Stimulated activated CD4-positive, alpha-beta T cell treated with anti-CD3 and anti-CD28 coated beads, Interleukin-12 subunit alpha, Interleukin-12 subunit beta, amount 100 ng/mL, for 4 hours (primary cell): Measurements from ENCODE around the gene SNAP91.
A peak's percentile ranks its signal among the peaks of the same experiment; 100 is the strongest.

Experiments
- DNase-seq: peaks from one replicate; pipeline ENCODE4 v3.0.0-alpha.2; 2020

Gene SNAP91

GRCh38 chr6:83536647-83537589, 172.0 kb downstream of the SNAP91 start:
- no peak for DNase-seq

DNA sequence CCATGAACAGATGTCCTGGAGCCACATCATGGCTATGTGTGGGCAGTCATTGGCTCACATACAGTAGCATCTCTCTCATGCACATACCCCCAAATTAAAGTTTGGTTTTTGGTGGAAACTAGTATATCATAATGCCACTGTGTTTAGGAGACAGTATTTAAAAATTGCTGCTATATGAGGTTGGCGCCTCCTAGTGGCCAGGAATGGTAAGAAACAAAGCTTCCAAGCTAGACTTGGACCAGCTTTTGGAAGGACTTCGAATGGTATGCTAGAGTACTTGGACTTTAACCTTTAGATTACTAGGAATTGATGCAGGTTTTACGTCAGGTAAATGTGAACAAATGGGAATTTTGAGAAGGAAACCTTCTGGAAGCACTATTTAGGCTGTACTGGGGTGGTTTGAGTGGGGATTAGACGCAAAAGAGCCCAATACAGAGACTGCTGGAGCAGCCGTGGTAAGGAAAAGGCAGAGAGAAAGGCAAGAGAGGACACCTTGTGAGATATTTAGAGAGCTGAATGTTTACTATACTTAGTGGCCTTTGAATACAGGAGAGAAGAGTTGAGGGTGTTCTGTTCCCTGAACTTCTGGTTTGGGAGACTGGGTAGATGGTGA, 172.8 kb downstream of the SNAP91 start:
- peak; percentile 42 for DNase-seq

GRCh38 chr6:83518816-83519480, 190.0 kb downstream of the SNAP91 start:
- DNase-seq: no peak

DNA sequence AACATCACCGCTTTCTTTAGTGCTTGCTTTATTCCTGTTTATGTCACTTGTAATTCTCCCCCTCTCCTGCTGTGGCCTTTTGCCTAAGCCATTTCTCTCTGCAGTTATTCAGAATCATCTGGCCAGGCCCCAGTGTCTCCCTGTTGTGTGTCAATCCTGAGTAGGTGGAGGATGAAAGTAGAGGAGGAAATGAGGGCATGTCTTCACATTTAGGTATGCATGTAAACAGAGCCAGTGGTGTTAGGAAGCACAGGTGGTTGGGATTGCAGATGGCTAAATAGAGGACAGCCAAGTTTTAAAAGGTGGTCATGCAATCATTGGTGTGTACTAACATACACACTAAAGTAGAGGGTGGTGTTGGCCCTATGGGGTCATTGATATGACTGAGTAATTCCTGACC, 191.4 kb downstream of the SNAP91 start:
- DNase-seq: no peak

DNA sequence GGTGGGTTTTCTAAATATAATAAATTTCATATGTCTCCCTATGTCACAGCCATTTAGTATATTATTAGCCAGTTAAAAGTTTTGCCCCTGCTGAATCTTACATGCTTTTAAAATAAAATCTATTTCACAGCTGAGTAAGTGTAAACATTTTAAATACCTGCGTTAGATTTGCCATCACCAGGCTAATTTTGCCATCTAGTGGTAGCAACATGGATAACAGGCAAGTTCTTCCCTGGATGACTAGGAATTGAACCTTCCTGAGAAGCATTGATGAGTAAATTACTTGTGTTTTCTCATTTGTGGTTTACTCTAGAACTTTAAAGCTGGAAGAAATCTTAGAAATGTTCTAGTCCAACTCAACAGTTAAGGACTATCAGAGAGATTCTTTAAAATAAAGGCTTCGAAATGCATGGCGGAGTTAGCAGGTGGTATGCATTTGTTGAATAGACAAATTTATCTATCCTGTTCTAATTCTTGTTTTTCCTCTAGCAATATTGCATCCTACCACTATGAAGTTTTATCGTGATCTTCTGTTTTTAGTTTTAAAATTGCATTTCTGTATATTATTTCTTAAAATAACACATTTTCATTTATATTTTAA, 193.9 kb downstream of the SNAP91 start:
- DNase-seq: no peak

DNA sequence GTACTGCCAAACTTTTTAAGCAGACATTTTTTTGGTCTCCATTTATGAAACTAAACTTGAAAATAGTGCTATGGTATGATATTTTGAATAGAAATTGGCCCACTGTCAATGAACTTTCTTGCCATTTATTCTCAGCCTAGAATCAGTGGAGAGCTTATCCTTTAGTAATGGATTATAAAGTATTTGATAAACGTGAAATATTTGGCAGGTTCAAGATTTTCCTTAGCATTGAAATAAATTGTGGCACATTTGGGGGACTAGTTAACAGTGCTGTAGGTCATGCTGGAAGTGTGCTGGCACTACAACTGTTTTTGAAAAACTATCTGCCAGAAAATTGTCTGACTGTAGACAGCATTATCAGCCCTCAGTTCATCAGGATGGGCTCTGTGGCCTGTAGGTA, 194.4 kb downstream of the SNAP91 start:
- no peak for DNase-seq

DNA sequence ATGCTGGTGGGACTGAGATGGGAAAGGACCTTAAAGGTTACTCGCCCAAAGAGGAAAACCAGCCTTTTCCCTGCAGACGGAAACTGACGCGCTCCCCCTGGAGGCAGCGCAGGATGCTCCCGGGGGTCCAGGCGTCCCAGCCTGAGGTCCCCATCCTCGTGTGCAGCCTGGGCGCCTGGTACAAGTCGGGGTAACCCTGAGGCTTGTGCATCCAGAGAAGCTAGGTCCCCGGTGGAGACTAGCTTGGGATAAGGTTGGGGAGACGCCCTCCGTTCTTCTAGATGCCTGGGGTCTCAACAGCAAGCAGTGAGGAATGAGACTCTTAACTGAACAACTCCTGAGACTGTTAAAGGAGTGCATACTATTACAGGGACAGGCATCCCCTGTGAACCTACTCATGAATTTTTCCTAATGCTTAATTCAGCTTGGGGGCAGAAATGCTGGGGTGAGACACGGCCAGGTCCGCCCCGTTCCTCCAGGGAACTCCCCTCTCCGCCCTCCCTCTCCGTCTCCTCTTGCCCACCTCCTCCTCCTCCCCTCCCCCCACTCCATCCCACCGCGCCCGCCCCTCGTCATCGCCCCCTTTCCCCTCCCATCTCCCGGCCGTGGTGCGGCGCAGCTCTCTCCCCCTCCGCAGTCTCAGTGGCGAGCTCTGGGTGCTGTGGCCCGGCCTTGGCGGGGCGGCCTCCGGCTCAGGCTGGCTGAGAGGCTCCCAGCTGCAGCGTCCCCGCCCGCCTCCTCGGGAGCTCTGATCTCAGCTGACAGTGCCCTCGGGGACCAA, 196.8 kb downstream of the SNAP91 start, which contains the start of gene PRSS35:
TSS of gene PRSS35 (plus strand) at position 634 of the 781 bp plus-strand sequence. CDS start 10,908 bp downstream, outside the sequence.
- no peak for DNase-seq

- no peak for DNase-seq
Observed at GRCh38 chr6:83511266-83511665, 197.6 kb downstream of the SNAP91 start.

DNA sequence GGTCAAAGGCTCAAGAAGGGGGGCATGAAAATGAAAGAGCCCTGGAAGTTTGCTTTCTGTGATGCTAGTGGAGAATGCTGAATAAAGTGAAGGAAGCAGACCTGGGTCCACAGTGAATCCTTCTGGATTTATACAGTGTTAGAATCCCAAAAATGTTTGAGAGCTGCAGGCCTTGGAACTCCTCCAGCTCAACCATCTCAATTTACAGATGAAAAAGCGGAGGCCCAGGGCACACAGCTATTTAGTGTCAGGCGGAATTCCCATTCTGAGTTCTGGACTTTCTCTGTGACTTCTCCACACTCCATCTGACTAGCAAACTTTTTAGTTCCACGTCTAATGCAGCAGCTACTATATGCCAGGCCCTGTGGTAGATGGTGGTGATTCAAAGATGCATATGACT, 198.1 kb downstream of the SNAP91 start:
- no peak for DNase-seq

DNA sequence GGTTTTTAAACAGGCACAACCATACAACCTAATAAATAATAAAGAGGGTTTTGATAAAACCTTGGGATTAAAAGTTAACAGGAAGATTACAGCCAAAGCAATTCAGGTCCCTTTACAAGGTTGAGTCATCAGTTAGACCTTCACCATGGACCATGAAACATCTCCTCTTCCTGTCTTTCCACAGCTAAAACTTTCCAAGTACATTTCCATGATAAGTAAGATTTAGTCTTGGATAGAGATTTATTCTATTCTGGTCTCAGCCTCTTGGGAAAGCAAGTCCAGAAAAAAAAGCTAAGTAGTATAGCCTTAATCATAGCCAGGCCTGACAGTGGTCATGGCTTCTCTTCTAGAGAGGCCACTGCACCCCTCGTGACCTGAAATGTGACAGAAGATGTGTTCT, 199.5 kb downstream of the SNAP91 start:
- DNase-seq: no peak

DNA sequence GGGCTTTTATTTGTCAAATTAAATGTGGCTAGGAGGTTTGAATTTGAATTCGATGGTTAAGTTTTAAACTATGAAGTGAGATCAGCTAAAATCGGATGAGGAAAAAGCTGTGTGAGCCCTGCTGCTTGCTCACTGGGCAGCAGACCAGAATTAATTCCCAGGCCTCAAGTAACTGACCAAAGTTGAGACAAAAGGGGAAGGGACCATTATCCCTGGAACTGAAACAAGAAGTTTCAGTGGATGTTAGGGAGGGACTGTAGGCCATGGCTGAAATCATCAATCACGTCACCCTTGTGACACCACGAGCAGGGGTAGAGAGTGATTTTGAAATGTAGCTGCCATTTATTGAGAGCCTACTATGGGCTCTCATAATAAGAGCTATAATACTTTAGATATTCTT, 203.5 kb downstream of the SNAP91 start:
- no peak for DNase-seq
